HG03095 (cell line): ENCODE data around the gene SEC31A.
"Not testable (repeated sequence)": the region's sequence is repeated elsewhere in the genome, so short reads cannot be mapped to it uniquely, and the experiment has no call there.

Source experiments
- ATAC-seq: cut with Tn5 transposase; IDR thresholded peaks from one replicate; pipeline ENCODE4 v1.9.1; 2021; ENCODE audit warnings: moderate library complexity; ENCODE audit not compliant: unreplicated experiment

The SEC31A gene

GRCh38 chr4:82898322-82899243, 7.6 kb upstream of the SEC31A start:
- ATAC-seq: no peak

GRCh38 chr4:82896755-82897154, 5.8 kb upstream of the SEC31A start:
- no peak for ATAC-seq

- no peak for ATAC-seq
These were observed 3.0 kb upstream of the SEC31A start for GRCh38 chr4:82893942-82894341.

GRCh38 chr4:82892467-82892802, 1.5 kb upstream of the SEC31A start:
- no peak for ATAC-seq

- ATAC-seq: no peak
These were observed 934 bp upstream of the SEC31A start for GRCh38 chr4:82891707-82892466.

GRCh38 chr4:82890528-82890900, 439 bp downstream of the SEC31A start:
- no peak for ATAC-seq

GRCh38 chr4:82889287-82889686, 1.7 kb downstream of the SEC31A start:
- ATAC-seq: no peak

- no peak for ATAC-seq
These were observed 4.6 kb downstream of the SEC31A start for GRCh38 chr4:82886147-82886942.

- no peak for ATAC-seq
These were observed 5.5 kb downstream of the SEC31A start for GRCh38 chr4:82885410-82885809.

GRCh38 chr4:82868572-82868971, 22.4 kb downstream of the SEC31A start:
- no peak for ATAC-seq

GRCh38 chr4:82866706-82867385, 24.1 kb downstream of the SEC31A start:
- no peak for ATAC-seq

GRCh38 chr4:82866033-82866432, 24.9 kb downstream of the SEC31A start:
- ATAC-seq: not testable (repeated sequence)

- ATAC-seq: no peak
These were observed 25.4 kb downstream of the SEC31A start for GRCh38 chr4:82865592-82865991.

GRCh38 chr4:82864336-82864979, 26.5 kb downstream of the SEC31A start:
- no peak for ATAC-seq

- no peak for ATAC-seq
These were observed 29.4 kb downstream of the SEC31A start for GRCh38 chr4:82861529-82861928.

GRCh38 chr4:82860487-82860886, 30.5 kb downstream of the SEC31A start:
- ATAC-seq: not testable (repeated sequence)

- no peak for ATAC-seq
These were observed 38.1 kb downstream of the SEC31A start for GRCh38 chr4:82852751-82853285.

GRCh38 chr4:82851885-82852750, 38.8 kb downstream of the SEC31A start:
- no peak for ATAC-seq

GRCh38 chr4:82851318-82851717, 39.6 kb downstream of the SEC31A start:
- no peak for ATAC-seq
